ENCODE results near the gene CCR5.

CCR5 gene

DNA sequence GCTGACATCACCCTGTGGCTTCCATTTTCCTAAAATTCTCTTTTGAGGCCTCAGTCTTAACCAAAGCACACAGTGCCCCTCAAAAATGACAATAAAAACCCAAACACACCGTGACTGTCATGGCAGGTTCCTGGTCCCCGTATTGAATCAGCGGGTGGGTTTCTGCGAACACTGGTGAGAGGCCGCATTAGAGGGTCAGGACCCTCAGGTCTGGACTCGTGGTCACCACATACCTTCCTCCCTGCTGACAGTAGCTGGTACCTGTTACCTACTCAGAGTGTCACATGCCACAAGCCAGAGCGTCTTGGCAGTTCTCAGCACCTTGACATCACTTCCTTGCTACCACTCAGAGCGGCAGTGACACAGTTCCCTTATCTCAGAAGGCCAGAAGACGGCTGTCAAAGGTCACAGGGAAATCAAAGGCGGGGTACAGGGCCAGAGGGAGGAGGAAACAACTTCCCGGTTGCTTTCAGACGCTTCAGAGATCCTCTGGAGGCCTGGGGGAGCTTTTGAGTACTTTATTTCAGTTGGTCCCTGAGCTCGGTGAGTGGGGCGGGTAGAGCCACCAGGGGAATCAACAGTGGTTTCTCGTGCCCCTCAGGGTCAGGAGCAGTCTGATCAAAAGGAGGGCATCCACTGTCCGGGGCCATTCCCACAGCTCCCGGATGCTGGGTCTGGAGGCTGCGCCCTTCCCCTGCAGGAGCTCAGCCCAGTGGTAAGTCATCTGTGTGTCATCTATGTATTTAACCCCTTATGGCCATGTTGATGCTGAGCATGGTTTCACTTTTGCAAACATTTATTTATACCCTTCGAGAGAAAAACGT lies 36.3 kb downstream of the CCR5 start, which contains the start of the genes CCR5AS and CCRL2:
CCR5AS (minus strand) TSS at position 279 of the 824 bp plus-strand sequence.
CCRL2 (plus strand) TSS at position 472 of the 824 bp plus-strand sequence. CDS start 821 bp downstream, outside the sequence.
- peak in 1 of 2 donors; percentile 11 for DNase-seq (ENCODE audit: low read depth in 2 of 2, low spot score in 1 of 2)

DNA sequence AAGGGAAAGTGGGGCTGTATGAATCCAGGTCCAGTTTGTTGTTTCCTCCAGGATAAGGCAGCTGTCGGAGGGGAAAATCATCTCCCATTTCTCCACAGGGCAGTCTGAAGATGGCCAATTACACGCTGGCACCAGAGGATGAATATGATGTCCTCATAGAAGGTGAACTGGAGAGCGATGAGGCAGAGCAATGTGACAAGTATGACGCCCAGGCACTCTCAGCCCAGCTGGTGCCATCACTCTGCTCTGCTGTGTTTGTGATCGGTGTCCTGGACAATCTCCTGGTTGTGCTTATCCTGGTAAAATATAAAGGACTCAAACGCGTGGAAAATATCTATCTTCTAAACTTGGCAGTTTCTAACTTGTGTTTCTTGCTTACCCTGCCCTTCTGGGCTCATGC lies 37.2 kb downstream of the CCR5 start:
- no peak for DNase-seq (ENCODE audit: low read depth in 2 of 2, low spot score in 1 of 2)

DNA sequence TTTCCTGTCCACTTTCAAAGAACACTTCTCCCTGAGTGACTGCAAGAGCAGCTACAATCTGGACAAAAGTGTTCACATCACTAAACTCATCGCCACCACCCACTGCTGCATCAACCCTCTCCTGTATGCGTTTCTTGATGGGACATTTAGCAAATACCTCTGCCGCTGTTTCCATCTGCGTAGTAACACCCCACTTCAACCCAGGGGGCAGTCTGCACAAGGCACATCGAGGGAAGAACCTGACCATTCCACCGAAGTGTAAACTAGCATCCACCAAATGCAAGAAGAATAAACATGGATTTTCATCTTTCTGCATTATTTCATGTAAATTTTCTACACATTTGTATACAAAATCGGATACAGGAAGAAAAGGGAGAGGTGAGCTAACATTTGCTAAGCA lies 38.1 kb downstream of the CCR5 start:
- DNase-seq (ENCODE audit: low read depth in 2 of 2, low spot score in 1 of 2): no peak

DNA sequence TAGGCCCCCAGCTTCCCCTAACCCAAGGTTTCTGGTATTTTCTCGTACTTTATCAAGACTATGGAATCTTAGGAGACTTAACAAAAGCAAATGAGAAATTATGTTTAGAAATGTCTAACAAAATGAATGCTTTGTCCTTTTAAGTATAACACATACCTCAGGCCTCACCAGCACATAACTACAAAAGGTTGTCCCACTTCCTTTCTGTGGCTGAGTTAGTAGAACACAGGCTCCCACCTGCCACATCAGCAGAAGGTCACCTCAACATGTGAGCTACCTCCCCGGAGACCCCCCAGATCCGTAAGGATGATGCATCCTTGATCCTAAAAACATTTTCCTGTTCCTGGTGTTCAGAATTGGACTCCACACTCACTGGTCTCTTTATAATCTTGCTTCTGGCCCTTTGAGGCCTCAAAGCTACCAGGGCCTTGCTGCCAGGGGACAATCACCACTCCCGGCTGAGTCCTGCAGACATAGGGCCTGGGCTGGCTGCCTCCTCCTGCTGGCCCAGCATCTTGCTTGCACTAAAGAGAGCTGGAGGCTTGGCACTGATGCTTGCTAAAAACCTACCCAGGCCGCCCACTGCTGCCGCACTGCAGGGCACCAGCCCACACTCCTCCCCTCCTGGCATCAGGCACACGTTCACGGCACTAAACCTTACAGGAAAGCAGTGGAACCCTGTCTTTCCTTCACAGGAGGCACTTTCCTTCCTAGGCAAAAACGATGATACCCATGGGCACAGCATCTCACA lies 39.2 kb downstream of the CCR5 start:
- no peak for DNase-seq (ENCODE audit: low read depth in 2 of 2, low spot score in 1 of 2)

DNA sequence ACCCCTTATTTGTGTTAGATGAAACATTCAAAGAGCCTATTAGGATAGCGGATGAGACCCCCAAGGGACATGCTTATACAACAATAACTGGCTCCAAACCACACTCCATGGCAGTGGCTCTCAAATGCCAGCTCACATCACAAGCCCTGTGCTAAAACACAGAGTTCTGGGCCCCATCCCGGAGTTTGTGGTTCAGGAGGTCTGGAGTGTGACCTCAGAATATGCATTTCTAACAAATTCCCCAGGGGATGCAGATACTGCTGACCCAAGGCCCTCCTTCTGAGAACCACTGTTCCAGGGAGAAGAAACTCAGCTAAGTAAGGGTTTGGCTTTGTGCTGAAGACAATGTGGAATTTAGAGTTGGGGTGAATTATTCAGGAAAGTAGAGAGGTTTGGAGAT lies 39.9 kb downstream of the CCR5 start:
- DNase-seq (ENCODE audit: low read depth in 2 of 2, low spot score in 1 of 2): no peak

DNA sequence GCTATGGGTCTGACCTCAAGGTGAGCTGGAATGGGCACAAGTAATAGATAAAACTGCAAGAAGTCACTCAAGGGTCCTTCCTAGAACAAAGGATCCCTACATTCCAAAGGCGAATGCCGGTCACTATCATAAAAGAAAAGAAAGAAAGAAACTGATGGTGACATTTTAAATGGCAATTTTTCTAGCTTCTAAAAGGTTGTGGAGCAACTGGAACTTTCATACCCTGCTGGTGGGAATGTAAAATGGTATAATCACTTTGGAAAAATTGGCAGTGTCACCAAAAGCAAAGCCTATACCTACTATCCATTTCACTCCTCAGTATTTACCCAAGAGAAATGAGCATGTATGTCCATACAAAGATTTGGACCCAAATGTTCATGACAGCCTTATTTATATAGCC lies 40.5 kb downstream of the CCR5 start:
- no peak for DNase-seq (ENCODE audit: low read depth in 2 of 2, low spot score in 1 of 2)

DNA sequence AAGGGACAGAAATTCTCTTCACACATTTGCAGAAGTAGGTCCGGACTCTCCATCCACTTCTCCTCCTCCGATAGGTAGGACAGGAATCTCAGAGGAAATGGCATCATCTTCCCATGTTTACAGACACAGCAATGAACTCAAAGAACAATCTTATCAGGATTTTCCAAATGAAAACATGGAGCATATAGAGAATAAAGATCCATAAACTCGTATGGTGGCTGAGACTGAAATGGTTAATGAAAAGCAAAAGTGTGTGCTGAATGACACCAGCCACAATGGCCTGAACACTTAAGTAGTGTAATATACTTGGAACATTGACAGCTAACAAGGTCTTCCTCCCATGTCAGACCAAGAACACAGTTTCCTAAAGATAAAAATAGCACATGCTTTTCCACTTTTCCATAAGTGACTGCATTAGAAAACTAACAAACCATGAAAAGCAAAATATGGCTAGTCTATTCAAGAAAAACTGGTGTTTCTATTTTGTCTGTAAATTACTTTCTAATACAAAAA lies 42.1 kb downstream of the CCR5 start:
- no peak for DNase-seq (ENCODE audit: low read depth in 2 of 2, low spot score in 1 of 2)

DNA sequence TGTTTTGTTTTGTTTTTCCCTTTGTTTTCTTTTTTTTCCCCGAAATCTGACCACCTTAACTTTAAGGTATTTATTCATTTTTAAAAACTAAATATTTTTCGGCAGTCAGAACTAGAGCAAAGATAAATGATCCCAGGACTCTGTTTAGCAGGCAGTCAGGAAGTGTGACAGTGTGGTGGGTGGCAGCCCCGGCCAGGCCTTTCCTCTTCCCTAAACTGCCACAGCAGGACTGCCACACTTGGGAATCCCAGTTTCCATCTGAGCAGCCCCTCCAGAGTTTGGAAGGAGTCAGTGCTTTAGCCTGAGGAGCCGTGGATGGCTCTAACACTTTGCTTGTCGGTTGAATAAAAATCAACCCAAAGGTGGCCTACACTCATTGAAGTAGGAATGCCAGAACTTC lies 43.2 kb downstream of the CCR5 start:
- DNase-seq (ENCODE audit: low read depth in 2 of 2, low spot score in 1 of 2): no peak

DNA sequence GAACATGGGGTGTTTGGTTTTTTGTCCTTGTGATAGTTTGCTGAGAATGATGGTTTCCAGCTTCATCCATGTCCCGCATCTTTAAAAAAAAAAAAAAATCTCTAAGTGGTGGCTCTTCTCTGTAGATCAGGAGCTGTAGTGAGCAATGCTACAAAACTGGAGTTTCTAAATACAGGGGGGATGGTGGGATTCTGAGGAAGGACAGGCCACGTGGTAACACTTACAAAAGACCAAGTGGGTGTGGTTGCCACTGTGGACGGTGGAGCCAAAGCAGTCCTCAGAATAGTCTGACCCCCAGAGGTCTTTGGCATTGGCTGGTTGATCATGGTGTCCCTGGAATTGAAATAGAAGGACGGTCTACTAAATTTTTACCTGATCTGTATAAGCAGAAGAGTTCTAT lies 44.0 kb downstream of the CCR5 start:
- DNase-seq (ENCODE audit: low read depth in 2 of 2, low spot score in 1 of 2): no peak

DNA sequence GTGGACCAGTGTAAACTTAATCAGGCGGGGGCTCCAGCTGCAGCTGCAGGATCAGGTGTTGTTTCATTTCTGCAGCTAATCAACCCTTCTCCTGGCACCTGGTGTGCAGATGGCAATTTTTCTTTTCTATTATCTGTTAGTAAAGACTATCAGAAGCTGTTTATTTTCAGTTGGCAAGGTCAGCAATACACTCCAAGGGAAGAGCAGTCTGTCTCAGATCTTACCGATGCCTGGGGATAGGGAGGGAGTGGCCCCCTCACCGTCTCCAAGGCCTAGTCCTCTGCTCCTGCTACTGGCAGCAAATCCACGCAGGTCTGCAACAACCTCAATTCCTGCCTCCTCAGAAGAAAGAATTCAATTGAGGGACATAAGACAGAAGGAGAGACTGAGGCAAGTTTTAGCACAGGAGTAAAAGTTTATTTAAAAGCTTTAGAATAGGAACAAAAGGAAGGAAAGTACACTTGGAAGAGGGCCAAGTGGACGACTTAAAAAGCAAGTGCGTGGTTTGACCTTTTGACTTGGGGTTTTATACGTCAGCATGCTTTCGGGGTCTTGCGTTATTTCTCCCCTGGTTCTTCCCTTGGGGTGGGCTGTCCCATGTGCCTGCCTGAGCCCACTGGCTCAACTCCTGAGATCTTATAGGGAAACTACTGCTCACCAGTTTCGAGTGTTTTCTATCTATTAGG lies 45.5 kb downstream of the CCR5 start:
- DNase-seq (ENCODE audit: low read depth in 2 of 2, low spot score in 1 of 2): no peak

DNA sequence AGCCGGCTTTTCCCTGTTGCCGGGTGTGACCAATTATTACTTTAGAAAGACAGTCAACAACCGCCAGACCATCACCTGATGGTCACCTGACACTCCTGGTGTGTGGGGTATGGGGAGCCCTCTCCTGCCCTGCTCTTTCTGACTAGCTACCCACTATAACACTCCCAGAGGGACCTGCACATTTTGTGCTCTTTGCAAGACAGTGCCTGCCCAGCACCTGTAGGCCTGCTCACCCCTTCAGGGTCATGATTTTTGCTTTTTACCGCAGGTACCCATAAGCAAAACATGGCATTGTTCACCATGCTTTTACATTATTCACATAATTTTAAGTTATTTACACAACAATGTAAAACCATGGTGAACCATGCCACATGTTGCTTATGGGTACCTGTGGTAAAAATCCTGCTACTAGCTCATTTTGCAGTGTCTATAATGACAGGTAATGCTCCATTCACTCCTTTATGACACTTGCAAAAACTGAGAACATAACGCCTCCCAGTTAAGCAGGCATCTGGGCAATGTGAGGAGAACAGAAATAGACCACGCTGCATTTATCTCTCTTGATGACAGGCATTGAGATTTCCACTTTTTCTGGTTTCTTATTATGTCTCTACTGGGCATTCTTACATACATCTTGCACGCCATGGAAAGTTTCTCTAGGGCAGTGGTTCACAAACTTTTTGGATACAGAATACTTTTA lies 46.2 kb downstream of the CCR5 start:
- DNase-seq (ENCODE audit: low read depth in 2 of 2, low spot score in 1 of 2): no peak

DNA sequence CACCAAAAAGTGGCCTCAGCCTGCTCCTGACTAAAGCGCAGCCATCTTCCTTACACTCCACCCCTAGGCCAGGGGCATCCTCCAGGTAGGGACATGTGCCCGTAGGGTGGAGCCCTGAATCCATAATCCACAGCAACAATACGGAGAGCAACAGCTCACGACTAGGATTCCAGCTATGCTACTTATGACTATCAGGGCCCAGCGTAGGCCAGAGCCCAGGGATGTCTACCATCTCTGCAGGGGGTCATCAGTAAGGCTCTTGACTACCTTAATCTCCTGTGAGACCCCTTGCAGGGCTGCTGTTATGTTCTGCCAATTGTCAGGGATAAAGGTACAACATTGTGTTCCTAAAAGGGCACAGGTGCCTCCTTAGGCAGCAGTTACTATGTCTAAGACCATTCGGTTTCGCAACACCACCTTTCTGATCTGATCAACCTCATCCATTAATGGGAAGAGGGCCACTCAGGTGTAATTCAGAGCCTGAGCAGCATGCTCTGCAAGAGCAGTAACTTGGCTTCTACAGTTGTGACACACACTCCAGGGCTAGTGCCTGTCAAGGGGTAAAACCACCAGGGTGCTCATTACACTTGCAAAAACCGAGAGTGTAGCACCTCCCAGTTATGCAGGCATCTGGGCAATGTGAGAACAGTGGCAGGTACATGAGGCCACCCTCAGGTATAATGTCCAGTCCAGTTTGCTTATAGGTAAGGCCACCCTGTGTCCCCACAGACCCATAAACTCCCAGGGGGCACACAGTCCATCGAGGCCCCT lies 47.3 kb downstream of the CCR5 start:
- no peak for DNase-seq (ENCODE audit: low read depth in 2 of 2, low spot score in 1 of 2)

DNA sequence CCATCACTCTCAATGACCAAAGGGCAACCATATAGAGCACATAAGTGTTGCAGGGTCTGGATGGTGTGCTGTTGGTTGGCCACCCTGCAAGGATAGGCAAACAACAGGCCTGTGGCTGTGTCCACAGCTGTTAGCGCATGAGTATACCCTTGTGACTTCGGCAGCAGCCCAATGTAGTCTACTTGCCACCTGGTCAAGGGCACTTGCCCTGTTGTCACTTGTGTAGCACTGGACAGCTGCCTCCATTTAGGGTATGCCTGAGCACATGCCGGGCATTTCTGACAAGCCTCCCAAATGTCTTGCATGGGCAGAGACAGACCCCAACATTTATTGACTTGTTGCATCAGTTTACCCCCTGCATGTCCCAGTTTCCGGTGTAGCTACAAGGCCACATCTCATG lies 49.1 kb downstream of the CCR5 start:
- DNase-seq (ENCODE audit: low read depth in 2 of 2, low spot score in 1 of 2): no peak

DNA sequence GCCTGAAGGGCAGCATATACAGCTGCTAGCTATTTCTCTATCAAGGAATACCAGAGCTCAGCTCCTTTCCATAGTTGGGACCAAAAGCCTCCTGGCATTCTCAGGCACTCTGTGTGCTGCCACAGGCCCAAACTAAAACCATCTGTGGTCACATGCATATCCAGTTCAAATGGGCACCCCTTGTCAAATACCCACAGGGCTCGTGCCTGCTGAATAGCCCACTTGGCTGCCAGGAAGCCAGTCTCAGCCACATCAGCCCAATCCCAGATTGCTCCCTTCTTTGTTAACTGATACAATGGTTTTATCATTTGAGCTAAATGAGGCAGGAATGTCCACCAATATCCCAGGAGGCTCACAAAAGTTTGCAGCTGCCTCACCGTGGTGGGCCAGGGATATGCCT lies 50.2 kb downstream of the CCR5 start:
- no peak for DNase-seq (ENCODE audit: low read depth in 2 of 2, low spot score in 1 of 2)

DNA sequence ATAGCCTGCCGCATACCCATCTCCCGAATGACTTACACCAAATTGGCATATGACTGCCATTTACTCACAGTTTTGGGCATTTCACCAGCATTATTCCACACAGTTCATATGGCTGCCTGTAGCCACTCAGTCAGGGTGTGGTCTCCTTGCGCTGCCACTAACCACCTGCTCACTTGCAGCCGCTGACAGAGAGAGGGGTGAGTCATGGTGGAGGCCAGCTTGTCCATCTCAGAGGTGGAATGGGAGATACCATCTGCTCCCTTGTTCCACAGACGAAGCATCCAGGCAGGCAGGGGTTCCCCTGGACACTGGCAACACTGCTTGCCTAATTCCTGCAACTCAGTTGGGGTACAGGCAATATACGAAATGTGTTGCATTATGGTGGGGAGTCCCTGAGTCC lies 51.9 kb downstream of the CCR5 start:
- no peak for DNase-seq (ENCODE audit: low read depth in 2 of 2, low spot score in 1 of 2)

DNA sequence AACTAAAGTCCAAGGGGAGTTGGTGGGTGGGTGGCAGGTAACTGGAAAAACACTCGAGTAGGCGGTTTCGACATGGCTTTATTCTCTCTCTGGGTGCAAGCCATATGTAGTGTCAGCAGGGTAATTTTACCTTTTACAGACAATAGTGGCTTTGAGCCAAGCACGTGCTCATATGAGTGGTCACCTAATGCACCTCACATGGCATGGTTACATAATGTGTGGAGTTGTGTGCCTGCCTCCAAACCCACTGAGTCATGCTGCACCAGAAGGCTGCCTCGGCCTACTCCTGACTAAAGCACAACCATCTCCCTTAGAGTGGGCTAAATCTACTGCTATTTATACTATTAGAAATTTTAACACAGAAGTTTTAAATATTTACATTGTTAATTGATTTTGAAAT lies 52.8 kb downstream of the CCR5 start:
- DNase-seq (ENCODE audit: low read depth in 2 of 2, low spot score in 1 of 2): no peak
